Measurements from ENCODE around the gene HSPG2.

Gene HSPG2

GRCh38 chr1:21865609-21865942, 71.5 kb downstream of the HSPG2 start:
- no peak for DNase-seq (ENCODE audit: low spot score)
- in situ Hi-C loops (cut with MboI; ENCODE audit: low sequenced_read_pairs, unreplicated experiment) = no loop called here
- no peak for TF ChIP-seq CTCF (IDR thresholded peaks at IDR 0.05; ENCODE audit: borderline replicate concordance, control extremely low read depth, extremely low read depth, insufficient read depth, missing control alignments)

GRCh38 chr1:21864730-21865129, 72.4 kb downstream of the HSPG2 start:
- in situ Hi-C loops (cut with MboI; ENCODE audit: low sequenced_read_pairs, unreplicated experiment) = no loop called here
- no peak for TF ChIP-seq CTCF (IDR thresholded peaks at IDR 0.05; ENCODE audit: borderline replicate concordance, control extremely low read depth, extremely low read depth, insufficient read depth, missing control alignments)
- DNase-seq (ENCODE audit: low spot score) = no peak

- in situ Hi-C loops (cut with MboI; ENCODE audit: low sequenced_read_pairs, unreplicated experiment) = no loop called here
- DNase-seq (ENCODE audit: low spot score) = no peak
- no peak for TF ChIP-seq CTCF (IDR thresholded peaks at IDR 0.05; ENCODE audit: borderline replicate concordance, control extremely low read depth, extremely low read depth, insufficient read depth, missing control alignments)
Measured at GRCh38 chr1:21863981-21864380, 73.1 kb downstream of the HSPG2 start.

GRCh38 chr1:21861602-21862429, 75.3 kb downstream of the HSPG2 start:
- in situ Hi-C loops (cut with MboI; ENCODE audit: low sequenced_read_pairs, unreplicated experiment) = no loop called here
- no peak for DNase-seq (ENCODE audit: low spot score)
- TF ChIP-seq CTCF (IDR thresholded peaks at IDR 0.05; ENCODE audit: borderline replicate concordance, control extremely low read depth, extremely low read depth, insufficient read depth, missing control alignments) = no peak

GRCh38 chr1:21860971-21861370, 76.1 kb downstream of the HSPG2 start:
- DNase-seq (ENCODE audit: low spot score) = no peak
- TF ChIP-seq CTCF (IDR thresholded peaks at IDR 0.05; ENCODE audit: borderline replicate concordance, control extremely low read depth, extremely low read depth, insufficient read depth, missing control alignments) = no peak
- in situ Hi-C loops (cut with MboI; ENCODE audit: low sequenced_read_pairs, unreplicated experiment) = no loop called here

GRCh38 chr1:21859669-21860179, 77.4 kb downstream of the HSPG2 start:
- in situ Hi-C loops (cut with MboI; ENCODE audit: low sequenced_read_pairs, unreplicated experiment) = no loop called here
- no peak for DNase-seq (ENCODE audit: low spot score)
- TF ChIP-seq CTCF (IDR thresholded peaks at IDR 0.05; ENCODE audit: borderline replicate concordance, control extremely low read depth, extremely low read depth, insufficient read depth, missing control alignments) = no peak
